Mammary epithelial cell (primary cell): ENCODE measurements around the gene ZNF500.
"Not testable (repeated sequence)": the region's sequence is repeated elsewhere in the genome, so short reads cannot be mapped to it uniquely, and the experiment has no call there.

ENCODE experiments used
- CTCF ChIP-seq, 2 donors: IDR thresholded peaks in 1 of 2; conservative IDR thresholded peaks in 1 of 2; 2 replicates each; pipeline ENCODE4 v1.5.1; 2011 to 2012; ENCODE audit warnings: inconsistent platforms in 2 of 2, low read length in 2 of 2, mild to moderate bottlenecking in 2 of 2, control low read depth in 1 of 2, low read depth in 1 of 2; ENCODE audit not compliant: insufficient read depth in 1 of 2; ENCODE audit errors: extremely low read depth in 1 of 2
- EZH2 ChIP-seq: IDR thresholded peaks from 2 replicates; pipeline ENCODE4 v1.6.1; 2012; ENCODE audit warnings: low read length, inconsistent platforms, borderline replicate concordance

- TF ChIP-seq CTCF (conservative IDR thresholded peaks at IDR 0.05 in 1 of 2, IDR thresholded peaks at IDR 0.05 in 1 of 2; ENCODE audit: extremely low read depth in 1 of 2, insufficient read depth in 1 of 2, low read depth in 1 of 2, low read length in 2 of 2); EZH2: not testable (repeated sequence)
Measured at GRCh38 chr16:4784444-4784987, 17.6 kb upstream of the ZNF500 start.
